Measurements from ENCODE around the gene HDAC7. TPM values are rescaled to one million over a fixed set of nuclear protein-coding genes. Genes with fewer than 3 reads are reported as not detected.

Gene HDAC7
- total and polyA plus RNA-seq, 2 of the 13 experiments (the other 11 are each of a cell fraction or from before 2014, with no cell fraction given): 4.6 to 10.8 TPM

DNA sequence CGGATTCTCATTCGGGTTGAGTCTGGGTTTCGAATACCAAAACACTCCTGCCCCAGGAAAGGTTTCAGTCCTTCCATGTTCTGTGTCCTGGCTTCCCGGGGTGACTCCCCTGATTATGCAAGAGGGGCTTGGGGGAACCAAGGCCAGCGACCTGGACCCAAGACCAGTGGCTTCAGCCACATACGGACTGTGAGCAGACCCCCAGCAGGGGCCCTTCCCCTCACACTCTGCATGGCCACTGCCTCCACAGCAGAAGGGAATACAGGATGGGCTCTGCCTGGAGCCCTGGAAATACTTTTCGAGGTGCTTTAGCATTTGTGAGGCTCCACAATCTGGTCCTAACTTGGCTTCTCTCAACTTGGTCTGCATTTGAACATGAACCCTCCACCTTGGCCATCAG, 19.1 kb downstream of the HDAC7 start:
- H3K9me3 ChIP-seq (ENCODE audit: low read length): no peaks in the 10 kb centered on the region
- intact Hi-C loops (cut with micrococcal nuclease; ENCODE audit: unreplicated experiment): no loop called here
- H3K79me2 ChIP-seq (ENCODE audit: insufficient read depth, low read length): no peaks in the 10 kb centered on the region
- no TSS peak for BruUV-seq (replicated peaks)
- no peak for FAIRE-seq
- H3K4me1 ChIP-seq (ENCODE audit: insufficient read depth, low read length): no peaks in the 10 kb centered on the region
- no peaks in the 10 kb centered on the region for H4K20me1 ChIP-seq (ENCODE audit: insufficient read depth, low read length)
- no peak overlapping the region for H3K27ac ChIP-seq (ENCODE audit: extremely low read length, insufficient read depth, low read length)
- H2AFZ ChIP-seq (ENCODE audit: low read length): no peak overlapping the region
- POLR2A ChIA-PET: no interaction called here
- H3K4me3 ChIP-seq (replicated peaks in 1 of 3; ENCODE audit: insufficient read depth in 1 of 3, low read depth in 2 of 3, low read length in 3 of 3): no peak overlapping the region
- TF ChIP-seq SP1 (IDR thresholded peaks at IDR 0.05): no peak
- no peak for TF ChIP-seq SP1 (CRISPR knock-in tag; IDR thresholded peaks at IDR 0.05)
- TF ChIP-seq CEBPB (IDR thresholded peaks at IDR 0.05; ENCODE audit: borderline replicate concordance, low read depth, low read length): 0 out of 2 replicates have a peak, but pooled peaks have one; percentile 4
- WGBS (ENCODE audit: low lambda C conversion rate): 76% methylated on average over 7 of the region's 7 CpGs
- H3K9ac ChIP-seq (ENCODE audit: insufficient read depth, low read depth, low read length): no peak overlapping the region
- no peak overlapping the region for H3K4me2 ChIP-seq (ENCODE audit: low read depth, low read length)
- H3K27me3 ChIP-seq (ENCODE audit: control insufficient read depth in 1 of 2, insufficient read depth in 2 of 2, low read length in 2 of 2): no peaks in the 10 kb centered on the region
- CTCF ChIA-PET (ENCODE audit: low intra/inter-chr PET ratio, low total read pairs): no interaction called here
- no peak for ATAC-seq
- in situ Hi-C loops (cut with HindIII; ENCODE audit: extremely low pct_ligation_motif_present, low pct_unique_long_range_greater_than_20kb): no loop called here
- H3K36me3 ChIP-seq (replicated peaks in 1 of 2; ENCODE audit: control insufficient read depth in 1 of 2, insufficient read depth in 2 of 2, low read length in 2 of 2): peaks cover 0 to 2% of the 10 kb centered on the region in 2 experiments; a peak in 2 of 5 replicates
- DNase-seq (ENCODE audit: low spot score): no peak

DNA sequence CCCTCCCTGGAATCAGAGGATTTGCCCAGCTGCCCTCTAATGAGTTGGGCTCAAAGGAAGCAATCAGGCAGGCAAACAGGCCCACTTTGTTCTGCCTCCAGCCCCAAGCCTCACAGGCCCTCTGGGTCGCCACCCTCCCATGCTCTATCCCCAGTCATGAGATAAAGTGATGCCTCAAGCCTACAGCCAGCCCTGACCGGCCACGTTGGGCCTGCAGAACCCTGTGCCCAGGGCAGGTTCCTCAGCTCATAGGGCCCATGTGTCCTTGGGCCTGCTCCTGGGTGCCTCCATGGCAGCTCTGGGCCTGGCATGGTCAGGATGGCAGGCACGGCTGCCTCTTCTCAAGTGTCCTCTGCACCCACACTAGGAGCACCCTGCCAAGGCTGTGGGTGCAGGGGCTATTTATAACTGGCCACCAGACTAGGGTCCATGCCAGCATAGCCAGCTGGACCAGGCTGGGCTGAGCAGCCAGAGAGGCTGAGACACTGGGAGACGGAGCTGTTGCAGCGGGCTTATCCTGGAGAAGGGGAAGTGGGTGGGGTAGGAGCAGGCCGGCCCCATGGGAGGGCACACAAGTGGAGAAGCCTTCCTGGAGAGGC, 20.2 kb downstream of the HDAC7 start:
- ChIA-PET POLR2A (no interaction called here), CTCF (ENCODE audit: low intra/inter-chr PET ratio, low total read pairs) (interaction anchor here (3.7 kb wide), 1 partner anchor 39 kb away, joined by 33 read pairs; no protein-coding TSS in a partner anchor)
- in situ Hi-C loops (cut with HindIII; ENCODE audit: extremely low pct_ligation_motif_present, low pct_unique_long_range_greater_than_20kb): no loop called here
- Histone ChIP-seq H3K4me3 (replicated peaks in 1 of 3; ENCODE audit: insufficient read depth in 1 of 3, low read depth in 2 of 3, low read length in 3 of 3) (no peak overlapping the region), H3K27ac (ENCODE audit: extremely low read length, insufficient read depth, low read length) (no peak overlapping the region), H3K9ac (ENCODE audit: insufficient read depth, low read depth, low read length) (no peak overlapping the region), H3K36me3 (replicated peaks in 1 of 2; ENCODE audit: control insufficient read depth in 1 of 2, insufficient read depth in 2 of 2, low read length in 2 of 2) (peaks cover 0 to 2% of the 10 kb centered on the region in 2 experiments; a peak in 1 of 5 replicates), H3K79me2 (ENCODE audit: insufficient read depth, low read length) (no peaks in the 10 kb centered on the region), H3K27me3 (ENCODE audit: control insufficient read depth in 1 of 2, insufficient read depth in 2 of 2, low read length in 2 of 2) (no peaks in the 10 kb centered on the region), H3K4me1 (ENCODE audit: insufficient read depth, low read length) (no peaks in the 10 kb centered on the region), H3K4me2 (ENCODE audit: low read depth, low read length) (no peak overlapping the region), H2AFZ (ENCODE audit: low read length) (no peak overlapping the region), H3K9me3 (ENCODE audit: low read length) (no peaks in the 10 kb centered on the region), H4K20me1 (ENCODE audit: insufficient read depth, low read length) (no peaks in the 10 kb centered on the region)
- no TSS peak for BruUV-seq (replicated peaks)
- FAIRE-seq (no peak), ATAC-seq (no peak), DNase-seq (ENCODE audit: low spot score) (no peak)
- WGBS (ENCODE audit: low lambda C conversion rate): 89% methylated on average over 2 of the region's 7 CpGs
- intact Hi-C loops (cut with micrococcal nuclease; ENCODE audit: unreplicated experiment): no loop called here
- no peak for TF ChIP-seq ZNF709 (CRISPR knock-in tag; IDR thresholded peaks at IDR 0.05)
- TF ChIP-seq, protein P1, sequence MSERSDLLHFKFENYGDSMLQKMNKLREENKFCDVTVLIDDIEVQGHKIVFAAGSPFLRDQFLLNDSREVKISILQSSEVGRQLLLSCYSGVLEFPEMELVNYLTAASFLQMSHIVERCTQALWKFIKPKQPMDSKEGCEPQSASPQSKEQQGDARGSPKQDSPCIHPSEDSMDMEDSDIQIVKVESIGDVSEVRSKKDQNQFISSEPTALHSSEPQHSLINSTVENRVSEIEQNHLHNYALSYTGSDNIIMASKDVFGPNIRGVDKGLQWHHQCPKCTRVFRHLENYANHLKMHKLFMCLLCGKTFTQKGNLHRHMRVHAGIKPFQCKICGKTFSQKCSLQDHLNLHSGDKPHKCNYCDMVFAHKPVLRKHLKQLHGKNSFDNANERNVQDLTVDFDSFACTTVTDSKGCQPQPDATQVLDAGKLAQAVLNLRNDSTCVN (CRISPR knock-in tag; IDR thresholded peaks at IDR 0.05; ENCODE audit: borderline replicate concordance): no peak
- no peak for TF ChIP-seq ZNF780A (CRISPR knock-in tag; IDR thresholded peaks at IDR 0.05)
- no peak for TF ChIP-seq ZNF569 (CRISPR knock-in tag; IDR thresholded peaks at IDR 0.05; ENCODE audit: borderline replicate concordance)
- TF ChIP-seq, protein P2, sequence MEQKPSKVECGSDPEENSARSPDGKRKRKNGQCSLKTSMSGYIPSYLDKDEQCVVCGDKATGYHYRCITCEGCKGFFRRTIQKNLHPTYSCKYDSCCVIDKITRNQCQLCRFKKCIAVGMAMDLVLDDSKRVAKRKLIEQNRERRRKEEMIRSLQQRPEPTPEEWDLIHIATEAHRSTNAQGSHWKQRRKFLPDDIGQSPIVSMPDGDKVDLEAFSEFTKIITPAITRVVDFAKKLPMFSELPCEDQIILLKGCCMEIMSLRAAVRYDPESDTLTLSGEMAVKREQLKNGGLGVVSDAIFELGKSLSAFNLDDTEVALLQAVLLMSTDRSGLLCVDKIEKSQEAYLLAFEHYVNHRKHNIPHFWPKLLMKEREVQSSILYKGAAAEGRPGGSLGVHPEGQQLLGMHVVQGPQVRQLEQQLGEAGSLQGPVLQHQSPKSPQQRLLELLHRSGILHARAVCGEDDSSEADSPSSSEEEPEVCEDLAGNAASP (CRISPR knock-in tag; IDR thresholded peaks at IDR 0.05; ENCODE audit: borderline replicate concordance): no peak
- TF ChIP-seq ETV6 (CRISPR knock-in tag; conservative IDR thresholded peaks at IDR 0.05): no peak
- TF ChIP-seq ZNF549 (CRISPR knock-in tag; IDR thresholded peaks at IDR 0.05): no peak
- no peak for TF ChIP-seq SRSF9 (IDR thresholded peaks at IDR 0.05; ENCODE audit: borderline replicate concordance, insufficient read depth, low read depth, low read length, poor library complexity, severe bottlenecking)

Measured in HepG2 (cell line).